Activated B cell treated with CpG ODN at 0.5 μM for 24 hours (primary cell): Measurements from ENCODE around the gene ZDHHC8. TPM values are rescaled to one million over a fixed set of nuclear protein-coding genes. Genes with fewer than 3 reads are reported as not detected.

ENCODE experiments used
- ATAC-seq: fragments of 200-7000 bp; cut with Tn5 transposase; one replicate; pipeline ENCODE4 v1.10.0; 2021; ENCODE audit warnings: low read depth, mild to moderate bottlenecking, moderate library complexity
- CTCF ChIA-PET: fragments of 350-600 bp; sonication (Branson Sonifier 250); formaldehyde crosslinking; loops from one replicate; lab custom pipeline; 2021; ENCODE audit warnings: antibody characterized with exemption; lab: Charles Lee
- POLR2A ChIA-PET: fragments of 350-600 bp; sonication (Branson Sonifier 250); formaldehyde crosslinking; loops from one replicate; lab custom pipeline; 2021; ENCODE audit warnings: antibody characterized with exemption; lab: Charles Lee
- DNase-seq: peaks from one replicate; pipeline ENCODE4 v3.0.0; 2022
- H3K27ac Mint-ChIP-seq: one replicate; pipeline ENCODE4 v1.8.0; 2020; ENCODE audit warnings: mixed read lengths
- H3K27me3 Mint-ChIP-seq: one replicate; pipeline ENCODE4 v1.8.0; 2021; ENCODE audit warnings: mixed read lengths
- H3K36me3 Mint-ChIP-seq: one replicate; pipeline ENCODE4 v1.8.0; 2021; ENCODE audit warnings: low read depth, mixed read lengths
- H3K4me1 Mint-ChIP-seq: one replicate; pipeline ENCODE4 v1.8.0; 2021; ENCODE audit warnings: mixed read lengths
- H3K4me3 Mint-ChIP-seq: one replicate; pipeline ENCODE4 v1.8.0; 2020; ENCODE audit warnings: mild to moderate bottlenecking, mixed read lengths
- H3K9me3 Mint-ChIP-seq: one replicate; pipeline ENCODE4 v1.8.0; 2020; ENCODE audit warnings: mixed read lengths
- intact Hi-C: fragments of 100-400 bp; cut with micrococcal nuclease; formaldehyde crosslinking; loops from one replicate; pipeline ENCODE4 v1.15.1; 2024
- total RNA-seq: library from RNA; stranded (reverse); gene quantifications from 2 replicates; pipeline ENCODE4 v1.2.3, GENCODE V29; 2022
- TF ChIP-seq, protein P1 (sequence below): fragments of 200-600 bp; IDR thresholded peaks from one replicate; pipeline ENCODE4 v1.8.0; 2022; ENCODE audit warnings: antibody characterized with exemption, mild to moderate bottlenecking

The ZDHHC8 gene
- total RNA-seq, 1 donor from 2014 or later = 65.6 TPM

DNA sequence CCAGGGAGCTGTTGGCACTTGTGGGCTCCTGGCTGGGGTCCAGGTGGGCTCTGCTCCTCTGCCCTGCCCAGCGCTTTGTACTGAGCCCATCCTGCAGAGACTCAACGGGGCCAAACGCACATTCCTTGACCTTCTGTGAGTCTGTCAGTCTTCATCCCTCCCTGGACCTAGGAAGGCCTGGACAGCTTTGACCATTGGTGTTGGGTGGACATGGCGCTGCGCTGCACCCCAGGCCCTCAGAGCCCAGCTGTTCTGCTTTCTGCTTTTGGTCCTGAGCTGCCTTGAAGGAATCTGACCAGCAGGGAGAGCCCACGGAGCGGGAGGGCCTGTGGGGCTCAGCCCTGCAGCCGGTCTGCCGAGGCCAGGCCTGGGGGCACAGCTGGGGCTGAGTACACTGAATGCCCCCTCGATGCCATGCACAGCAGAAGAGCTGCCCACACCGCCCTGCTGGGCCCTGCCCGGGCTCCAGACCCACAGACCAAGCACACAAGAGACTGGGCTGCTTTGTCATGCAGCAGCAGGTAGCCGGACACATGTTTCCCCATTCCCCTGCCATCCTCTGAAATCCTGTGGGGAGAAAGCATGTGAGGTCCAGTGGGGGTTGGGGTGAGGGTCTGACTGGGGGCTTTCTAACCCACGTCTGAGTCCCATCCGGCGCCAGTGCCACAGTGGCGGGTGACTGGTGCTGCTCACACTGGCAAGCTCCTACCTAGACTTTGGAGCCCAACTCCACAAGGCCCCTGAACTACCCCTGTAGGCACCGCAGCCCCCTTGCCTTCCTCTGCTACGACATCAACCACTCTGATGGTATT, 43.4 kb downstream of the ZDHHC8 start:
- TF ChIP-seq, protein P1, sequence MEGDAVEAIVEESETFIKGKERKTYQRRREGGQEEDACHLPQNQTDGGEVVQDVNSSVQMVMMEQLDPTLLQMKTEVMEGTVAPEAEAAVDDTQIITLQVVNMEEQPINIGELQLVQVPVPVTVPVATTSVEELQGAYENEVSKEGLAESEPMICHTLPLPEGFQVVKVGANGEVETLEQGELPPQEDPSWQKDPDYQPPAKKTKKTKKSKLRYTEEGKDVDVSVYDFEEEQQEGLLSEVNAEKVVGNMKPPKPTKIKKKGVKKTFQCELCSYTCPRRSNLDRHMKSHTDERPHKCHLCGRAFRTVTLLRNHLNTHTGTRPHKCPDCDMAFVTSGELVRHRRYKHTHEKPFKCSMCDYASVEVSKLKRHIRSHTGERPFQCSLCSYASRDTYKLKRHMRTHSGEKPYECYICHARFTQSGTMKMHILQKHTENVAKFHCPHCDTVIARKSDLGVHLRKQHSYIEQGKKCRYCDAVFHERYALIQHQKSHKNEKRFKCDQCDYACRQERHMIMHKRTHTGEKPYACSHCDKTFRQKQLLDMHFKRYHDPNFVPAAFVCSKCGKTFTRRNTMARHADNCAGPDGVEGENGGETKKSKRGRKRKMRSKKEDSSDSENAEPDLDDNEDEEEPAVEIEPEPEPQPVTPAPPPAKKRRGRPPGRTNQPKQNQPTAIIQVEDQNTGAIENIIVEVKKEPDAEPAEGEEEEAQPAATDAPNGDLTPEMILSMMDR = no peak
- Mint-ChIP-seq H3K4me3 (no peak overlapping the region), H3K4me1 (no peaks in the 10 kb centered on the region), H3K27me3 (peaks cover 2% of the 10 kb centered on the region), H3K36me3 (no peaks in the 10 kb centered on the region), H3K9me3 (no peaks in the 10 kb centered on the region), H3K27ac (no peak overlapping the region)
- ATAC-seq (no peak), DNase-seq (no peak)
- ChIA-PET CTCF (no interaction called here), POLR2A (no interaction called here)
- intact Hi-C loops = no loop called here

DNA sequence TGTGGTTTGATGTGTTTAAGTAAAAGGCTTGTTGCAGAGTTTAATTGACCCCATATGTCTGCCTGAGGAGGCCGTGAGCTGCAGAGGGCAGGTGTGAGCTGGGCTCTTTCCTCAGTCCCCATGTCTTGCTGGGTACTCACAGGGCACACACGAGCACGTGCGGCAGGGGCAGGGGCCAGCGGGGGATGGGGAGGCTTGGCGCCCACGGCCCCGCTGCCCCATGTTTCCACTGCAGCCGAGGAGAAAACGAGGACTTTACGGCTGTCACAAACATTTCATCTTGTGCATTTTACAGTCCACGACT, 43.9 kb downstream of the ZDHHC8 start:
- no peaks in the 10 kb centered on the region for H3K4me1 Mint-ChIP-seq
- H3K4me3 Mint-ChIP-seq = no peak overlapping the region
- H3K9me3 Mint-ChIP-seq = no peaks in the 10 kb centered on the region
- DNase-seq (no peak), ATAC-seq (no peak)
- POLR2A ChIA-PET = no interaction called here
- H3K36me3 Mint-ChIP-seq = no peaks in the 10 kb centered on the region
- CTCF ChIA-PET = no interaction called here
- intact Hi-C loops = no loop called here
- TF ChIP-seq, protein P1 = no peak
- H3K27ac Mint-ChIP-seq = no peak overlapping the region
- H3K27me3 Mint-ChIP-seq = no peaks in the 10 kb centered on the region

DNA sequence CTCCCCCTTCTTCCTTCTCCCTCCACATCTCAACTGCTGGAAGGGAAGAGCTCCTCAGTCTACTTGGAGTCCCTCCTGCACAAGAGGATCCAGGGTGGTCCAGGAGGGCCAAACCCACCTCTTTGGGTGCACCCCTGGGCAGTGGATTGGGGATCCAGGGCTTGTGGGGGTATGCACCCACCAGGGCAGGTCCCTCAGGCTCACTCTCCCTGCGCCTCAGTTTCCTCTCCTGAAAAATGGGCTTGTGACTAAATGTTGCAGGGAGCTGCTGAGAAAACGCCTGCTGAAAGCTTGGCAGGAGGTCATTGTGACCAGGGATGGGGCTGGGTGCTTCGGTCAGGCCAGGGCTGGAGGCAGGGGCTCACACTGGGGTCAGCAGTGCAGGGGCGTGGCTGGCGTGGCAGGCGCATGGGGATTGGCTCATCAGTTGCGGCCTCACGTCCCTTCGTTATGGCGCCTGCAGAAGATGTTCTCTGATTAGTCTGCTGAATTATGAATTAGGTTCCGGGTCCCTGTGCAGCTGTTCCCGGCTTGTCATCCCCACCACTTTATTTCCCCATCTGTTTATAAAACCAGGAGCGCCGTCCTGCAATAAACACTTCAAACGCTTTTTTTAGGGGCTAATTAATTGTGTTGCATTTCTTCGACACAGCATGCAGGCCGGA, 44.9 kb downstream of the ZDHHC8 start:
- H3K4me1 Mint-ChIP-seq = no peaks in the 10 kb centered on the region
- ChIA-PET CTCF (no interaction called here), POLR2A (no interaction called here)
- ATAC-seq = no peak
- no peak overlapping the region for H3K27ac Mint-ChIP-seq
- intact Hi-C loops = no loop called here
- H3K27me3 Mint-ChIP-seq = no peaks in the 10 kb centered on the region
- DNase-seq = no peak
- no peaks in the 10 kb centered on the region for H3K36me3 Mint-ChIP-seq
- TF ChIP-seq, protein P1 = no peak
- no peaks in the 10 kb centered on the region for H3K9me3 Mint-ChIP-seq
- H3K4me3 Mint-ChIP-seq = no peak overlapping the region

DNA sequence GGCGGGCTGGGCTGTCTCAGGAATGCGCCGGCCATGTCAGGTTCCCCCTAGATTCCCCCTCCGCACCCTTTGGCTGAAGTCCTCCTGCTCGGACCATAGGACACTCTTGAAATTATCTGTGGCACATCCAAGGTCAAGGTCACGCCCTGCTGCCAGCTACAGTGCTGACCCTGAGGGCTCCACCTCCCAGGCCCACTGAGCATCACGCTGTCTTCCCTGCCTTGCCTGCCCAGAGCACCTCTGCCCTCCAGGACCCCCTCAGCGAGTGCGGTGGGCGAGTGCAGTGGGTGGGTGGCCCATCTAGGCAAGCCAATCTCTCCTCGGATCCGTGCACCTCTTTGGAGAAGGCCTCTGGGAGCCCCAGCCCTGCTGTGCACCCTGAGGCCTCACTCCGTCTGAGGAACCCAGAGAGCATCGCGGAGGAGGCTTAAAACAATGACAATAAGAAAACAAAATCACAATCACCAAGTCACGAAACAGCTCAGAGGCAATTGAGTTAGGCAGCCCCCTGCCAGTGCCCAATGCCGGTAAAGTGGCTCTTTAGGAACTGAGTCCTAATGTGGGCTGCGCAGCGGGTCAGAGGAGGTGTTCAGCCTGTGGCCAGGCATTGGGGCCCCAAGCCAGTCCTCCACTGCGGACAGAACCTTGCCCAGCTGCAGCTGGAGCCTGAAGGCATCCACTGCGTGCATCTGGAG, 45.8 kb downstream of the ZDHHC8 start:
- Mint-ChIP-seq H3K27me3 (no peaks in the 10 kb centered on the region), H3K4me1 (no peaks in the 10 kb centered on the region), H3K9me3 (no peaks in the 10 kb centered on the region), H3K27ac (no peak overlapping the region), H3K4me3 (no peak overlapping the region), H3K36me3 (no peaks in the 10 kb centered on the region)
- DNase-seq (no peak), ATAC-seq (no peak)
- intact Hi-C loops = no loop called here
- POLR2A ChIA-PET = no interaction called here
- TF ChIP-seq, protein P1 = no peak
- CTCF ChIA-PET = no interaction called here
